Esophagus muscularis mucosa (tissue), 4 donors: ENCODE data around the gene CCT6A. TPM values are rescaled to one million over a fixed set of nuclear protein-coding genes. Genes with fewer than 3 reads are reported as not detected.
"Not testable (repeated sequence)": the region's sequence is repeated elsewhere in the genome, so short reads cannot be mapped to it uniquely, and the experiment has no call there.

Experiments
- DNase-seq: peaks from one replicate; pipeline ENCODE4 v3.0.0-alpha.2; 2017; ENCODE audit errors: extremely low spot score
- H3K27ac ChIP-seq, 4 donors: fragments of 200-600 bp; sonication (generic); replicated peaks in 1 of 4; 1 replicate in 3 of 4; 2 replicates in 1 of 4; pipeline ENCODE4 v1.5.1; 2016 to 2019; ENCODE audit warnings: mild to moderate bottlenecking in 1 of 4
- H3K27me3 ChIP-seq, 4 donors: fragments of 200-600 bp; sonication (generic); one replicate each; pipeline versions ENCODE4 v1.5.1 to v1.6.0; 2016 to 2019
- H3K36me3 ChIP-seq, 4 donors: fragments of 200-600 bp; sonication (generic); one replicate each; pipeline ENCODE4 v1.5.1; 2016 to 2019
- H3K4me1 ChIP-seq, 4 donors: fragments of 200-600 bp; sonication (generic); one replicate each; pipeline ENCODE4 v1.5.1; 2016 to 2019
- H3K4me3 ChIP-seq, 4 donors: fragments of 200-600 bp; sonication (generic); 1 replicate in 2 of 4; 2 replicates in 2 of 4; pipeline ENCODE4 v1.5.1; 2016 to 2019; ENCODE audit warnings: mild to moderate bottlenecking in 4 of 4, moderate library complexity in 1 of 4
- H3K9me3 ChIP-seq, 4 donors: fragments of 200-600 bp; sonication (generic); 1 replicate in 3 of 4; 2 replicates in 1 of 4; pipeline ENCODE4 v1.5.1; 2016 to 2019
- EP300 ChIP-seq: sonication (generic); formaldehyde crosslinking; IDR thresholded peaks from one replicate; pipeline ENCODE4 v1.6.1; 2017; ENCODE audit warnings: antibody characterized with exemption
- POLR2A ChIP-seq: fragments of 450-650 bp; IDR thresholded peaks from one replicate; pipeline ENCODE4 v1.6.1; 2017; ENCODE audit warnings: antibody characterized with exemption, moderate library complexity, mild to moderate bottlenecking, low read depth
- POLR2AphosphoS5 ChIP-seq, 2 donors: sonication (generic); formaldehyde crosslinking; IDR thresholded peaks; one replicate each; pipeline ENCODE4 v1.6.1; 2017; ENCODE audit warnings: antibody characterized with exemption in 2 of 2
- WGBS: methylation state at CpG from one replicate; pipeline ENCODE4 v1.1.5; 2018; 5-methylcytosine and 5-hydroxymethylcytosine counted together
- intact Hi-C: fragments of 100-400 bp; cut with DNase I; formaldehyde crosslinking; loops from one replicate; pipeline ENCODE4 v1.15.1; 2023
- total RNA-seq, 4 donors: library from RNA; depleted of rRNA; stranded (reverse); fragments of >200 nt; gene quantifications; one replicate each; pipeline versions ENCODE4 v1.1.0 to v1.2.1, GENCODE V29; 2016
- TF ChIP-seq, protein P1 (sequence below), 3 experiments: fragments of 200-600 bp in 2 of 3; fragments of 450-650 bp in 1 of 3; sonication (generic) in 2 of 3; IDR thresholded peaks; one replicate each; pipeline ENCODE4 v1.5.1; 2017 to 2019; ENCODE audit warnings: antibody characterized with exemption in 3 of 3, mild to moderate bottlenecking in 2 of 3, moderate library complexity in 1 of 3

The CCT6A gene
- total RNA-seq, 4 donors from 2014 or later, result 86.6 to 104 (median 87.9) TPM

- WGBS, result 38% methylated on average over 7 of the region's 7 CpGs
- Histone ChIP-seq H3K36me3 (peaks cover 0 to 22% (median 6%) of the 10 kb centered on the region in 4 donors), H3K4me1 (peaks cover 0 to 25% (median 21%) of the 10 kb centered on the region in 4 donors), H3K9me3 (no peaks in the 10 kb centered on the region), H3K27me3 (no peaks in the 10 kb centered on the region), H3K27ac (peak overlapping the region in 3 of 4 donors; percentile 12 to 72 (median 23)), H3K4me3 (no peak overlapping the region)
- intact Hi-C loops, result no loop called here
- no peak for DNase-seq
- TF ChIP-seq, protein P1, sequence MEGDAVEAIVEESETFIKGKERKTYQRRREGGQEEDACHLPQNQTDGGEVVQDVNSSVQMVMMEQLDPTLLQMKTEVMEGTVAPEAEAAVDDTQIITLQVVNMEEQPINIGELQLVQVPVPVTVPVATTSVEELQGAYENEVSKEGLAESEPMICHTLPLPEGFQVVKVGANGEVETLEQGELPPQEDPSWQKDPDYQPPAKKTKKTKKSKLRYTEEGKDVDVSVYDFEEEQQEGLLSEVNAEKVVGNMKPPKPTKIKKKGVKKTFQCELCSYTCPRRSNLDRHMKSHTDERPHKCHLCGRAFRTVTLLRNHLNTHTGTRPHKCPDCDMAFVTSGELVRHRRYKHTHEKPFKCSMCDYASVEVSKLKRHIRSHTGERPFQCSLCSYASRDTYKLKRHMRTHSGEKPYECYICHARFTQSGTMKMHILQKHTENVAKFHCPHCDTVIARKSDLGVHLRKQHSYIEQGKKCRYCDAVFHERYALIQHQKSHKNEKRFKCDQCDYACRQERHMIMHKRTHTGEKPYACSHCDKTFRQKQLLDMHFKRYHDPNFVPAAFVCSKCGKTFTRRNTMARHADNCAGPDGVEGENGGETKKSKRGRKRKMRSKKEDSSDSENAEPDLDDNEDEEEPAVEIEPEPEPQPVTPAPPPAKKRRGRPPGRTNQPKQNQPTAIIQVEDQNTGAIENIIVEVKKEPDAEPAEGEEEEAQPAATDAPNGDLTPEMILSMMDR (IDR thresholded peaks at IDR 0.05), result no peak
- no peak for TF ChIP-seq POLR2A
- TF ChIP-seq POLR2AphosphoS5 (IDR thresholded peaks at IDR 0.05), result peak in 1 of 2 donors; percentile 28
- no peak for TF ChIP-seq EP300
These were observed 41.9 kb upstream of the CCT6A start for GRCh38 chr7:56009695-56010094.

GRCh38 chr7:56017015-56017414 is 34.5 kb upstream of the CCT6A start:
- 91% methylated on average over 3 of the region's 3 CpGs for WGBS
- H3K9me3 ChIP-seq, H3K27me3 ChIP-seq, H3K27ac ChIP-seq, DNase-seq, H3K4me1 ChIP-seq, intact Hi-C loops, H3K4me3 ChIP-seq: not testable (repeated sequence)
- H3K36me3 ChIP-seq, result peaks cover 0 to 67% (median 34%) of the 10 kb centered on the region in 4 donors

DNA sequence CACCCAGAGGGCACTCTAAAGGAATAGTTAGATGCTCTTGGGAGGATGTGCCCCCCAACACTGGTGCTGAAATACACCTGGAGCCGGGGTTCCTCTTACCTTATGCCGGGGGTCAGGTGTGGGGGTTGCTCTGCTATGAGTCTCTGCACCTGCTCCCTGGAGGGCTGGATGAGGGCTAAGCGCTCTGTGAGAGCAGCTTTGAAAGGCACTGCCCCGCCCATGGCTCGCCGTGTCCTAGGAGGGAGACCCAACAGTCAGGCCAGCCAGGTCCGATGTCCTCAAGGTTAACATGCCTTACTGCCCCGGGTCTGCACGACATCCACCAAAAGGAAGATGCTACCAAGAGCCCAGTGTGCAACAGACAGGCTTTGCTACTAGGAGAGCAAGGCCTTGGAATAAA is 32.1 kb upstream of the CCT6A start:
- peaks cover 0 to 56% (median 31%) of the 10 kb centered on the region in 4 donors for H3K36me3 ChIP-seq
- DNase-seq, result no peak
- no peaks in the 10 kb centered on the region for H3K4me1 ChIP-seq
- H3K4me3 ChIP-seq, result no peak overlapping the region
- H3K9me3 ChIP-seq, result no peaks in the 10 kb centered on the region
- intact Hi-C loops, result no loop called here
- TF ChIP-seq, protein P1 (IDR thresholded peaks at IDR 0.05), result no peak
- TF ChIP-seq POLR2A, result no peak
- TF ChIP-seq POLR2AphosphoS5 (IDR thresholded peaks at IDR 0.05), result no peak
- TF ChIP-seq EP300, result no peak
- WGBS, result 83% methylated on average over 9 of the region's 9 CpGs
- H3K27ac ChIP-seq, result no peak overlapping the region
- H3K27me3 ChIP-seq, result no peaks in the 10 kb centered on the region

DNA sequence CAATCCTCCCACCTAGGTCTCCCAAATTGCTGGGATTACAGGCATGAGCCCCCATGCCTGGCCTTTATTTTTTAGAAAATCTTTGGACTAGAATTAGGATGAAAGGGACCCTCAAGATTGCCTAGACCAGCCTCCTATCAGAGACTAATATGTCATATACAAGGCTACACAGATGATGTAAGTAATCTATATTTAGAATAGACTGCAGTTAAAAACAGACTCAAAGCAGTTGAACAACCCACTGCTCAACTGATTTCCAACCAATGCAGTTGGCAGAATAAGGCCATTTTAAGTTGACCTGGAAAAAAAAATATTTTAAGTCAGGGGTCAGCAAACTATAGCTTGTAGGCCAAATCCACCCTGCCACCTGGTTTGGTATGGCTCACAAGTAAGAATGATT is 28.1 kb upstream of the CCT6A start:
- TF ChIP-seq EP300 (no peak), POLR2AphosphoS5 (IDR thresholded peaks at IDR 0.05) (no peak), POLR2A (no peak)
- TF ChIP-seq, protein P1 (IDR thresholded peaks at IDR 0.05), result no peak
- peaks cover 0 to 38% (median 26%) of the 10 kb centered on the region in 4 donors for H3K36me3 ChIP-seq
- H3K4me1 ChIP-seq, result no peaks in the 10 kb centered on the region
- no peaks in the 10 kb centered on the region for H3K27me3 ChIP-seq
- H3K9me3 ChIP-seq, result no peaks in the 10 kb centered on the region
- intact Hi-C loops, result no loop called here
- H3K27ac ChIP-seq, result no peak overlapping the region
- no peak for DNase-seq
- no peak overlapping the region for H3K4me3 ChIP-seq

- H3K27ac ChIP-seq, result no peak overlapping the region
- DNase-seq, result no peak
- no peaks in the 10 kb centered on the region for H3K9me3 ChIP-seq
- WGBS, result 98% methylated on average over 2 of the region's 2 CpGs
- H3K4me3 ChIP-seq, result no peak overlapping the region
- H3K27me3 ChIP-seq, result no peaks in the 10 kb centered on the region
- TF ChIP-seq POLR2AphosphoS5 (IDR thresholded peaks at IDR 0.05) (no peak), EP300 (no peak), POLR2A (no peak)
- TF ChIP-seq, protein P1 (IDR thresholded peaks at IDR 0.05), result no peak
- intact Hi-C loops, result no loop called here
- peaks cover 0 to 17% (median 7%) of the 10 kb centered on the region in 4 donors for H3K36me3 ChIP-seq
- no peaks in the 10 kb centered on the region for H3K4me1 ChIP-seq
These were observed 25.0 kb upstream of the CCT6A start for GRCh38 chr7:56026538-56026937.
